Hepatocyte (in vitro differentiated cells): Measurements from ENCODE around the gene ARHGEF10L.

Experiments
- EZH2phosphoT487 ChIP-seq: fragments of 200-600 bp; sonication (generic); IDR thresholded peaks from one replicate; pipeline ENCODE4 v1.6.1; 2018; ENCODE audit warnings: antibody characterized with exemption, mild to moderate bottlenecking, low read depth, moderate library complexity; ENCODE audit not compliant: unreplicated experiment, severe bottlenecking
- TF ChIP-seq, protein P1 (sequence below): fragments of 200-600 bp; sonication (generic); IDR thresholded peaks from 2 replicates; pipeline ENCODE4 v1.5.1; 2016; ENCODE audit warnings: antibody characterized with exemption, mild to moderate bottlenecking; ENCODE audit not compliant: poor library complexity

DNA sequence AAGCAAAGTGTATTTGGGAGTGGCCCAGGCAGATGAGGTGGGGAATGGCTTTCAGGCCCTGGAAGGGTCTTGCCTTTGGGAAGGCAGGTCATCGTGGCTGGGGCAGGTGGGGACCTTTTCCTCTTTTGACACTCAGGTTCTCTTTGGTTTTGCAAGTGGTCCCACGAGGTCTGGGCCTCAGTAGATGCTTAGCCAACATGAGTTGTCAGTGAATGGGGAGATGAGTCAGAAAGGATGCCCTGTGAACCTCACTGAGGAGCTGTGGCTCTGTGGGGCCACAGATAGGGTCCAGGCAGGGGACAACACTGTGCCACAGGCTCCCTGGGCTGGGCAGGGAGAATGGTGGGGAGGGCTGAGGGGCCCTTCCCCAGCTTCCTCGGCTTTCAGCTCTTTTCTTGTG, 19.0 kb downstream of the ARHGEF10L start:
- TF ChIP-seq, protein P1, sequence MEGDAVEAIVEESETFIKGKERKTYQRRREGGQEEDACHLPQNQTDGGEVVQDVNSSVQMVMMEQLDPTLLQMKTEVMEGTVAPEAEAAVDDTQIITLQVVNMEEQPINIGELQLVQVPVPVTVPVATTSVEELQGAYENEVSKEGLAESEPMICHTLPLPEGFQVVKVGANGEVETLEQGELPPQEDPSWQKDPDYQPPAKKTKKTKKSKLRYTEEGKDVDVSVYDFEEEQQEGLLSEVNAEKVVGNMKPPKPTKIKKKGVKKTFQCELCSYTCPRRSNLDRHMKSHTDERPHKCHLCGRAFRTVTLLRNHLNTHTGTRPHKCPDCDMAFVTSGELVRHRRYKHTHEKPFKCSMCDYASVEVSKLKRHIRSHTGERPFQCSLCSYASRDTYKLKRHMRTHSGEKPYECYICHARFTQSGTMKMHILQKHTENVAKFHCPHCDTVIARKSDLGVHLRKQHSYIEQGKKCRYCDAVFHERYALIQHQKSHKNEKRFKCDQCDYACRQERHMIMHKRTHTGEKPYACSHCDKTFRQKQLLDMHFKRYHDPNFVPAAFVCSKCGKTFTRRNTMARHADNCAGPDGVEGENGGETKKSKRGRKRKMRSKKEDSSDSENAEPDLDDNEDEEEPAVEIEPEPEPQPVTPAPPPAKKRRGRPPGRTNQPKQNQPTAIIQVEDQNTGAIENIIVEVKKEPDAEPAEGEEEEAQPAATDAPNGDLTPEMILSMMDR: no peak
- no peak for TF ChIP-seq EZH2phosphoT487
